Endothelial cell of umbilical vein (primary cell): ENCODE measurements around the gene EXOSC9. TPM values are rescaled to one million over a fixed set of nuclear protein-coding genes. Genes with fewer than 3 reads are reported as not detected.
A peak's percentile ranks its signal among the peaks of the same experiment; 100 is the strongest.

Experiments
- BruUV-seq: library from RNA; stranded (reverse); fragments of 400-500 nt; replicated peaks from 2 replicates; lab custom pipeline; 2021; lab: Mats Ljungman, UMichigan
- CTCF ChIA-PET: fragments of 300-600, 350-600 bp; sonication (Branson Sonifier 250); formaldehyde crosslinking; loops from one replicate; lab custom pipeline; 2021; ENCODE audit warnings: antibody characterized with exemption, inconsistent platforms; lab: Charles Lee
- POLR2A ChIA-PET: fragments of 300-600, 350-600 bp; sonication (Branson Sonifier 250); formaldehyde crosslinking; loops from one replicate; lab custom pipeline; 2021; ENCODE audit warnings: antibody characterized with exemption, inconsistent platforms; lab: Charles Lee
- DNase-seq: peaks from one replicate; pipeline ENCODE4 v3.0.0-alpha.2; 2011; ENCODE audit warnings: low read depth, low spot score
- FAIRE-seq: peaks from 2 replicates; lab custom pipeline; 2011; peaks lifted over from hg19 to GRCh38; lab: Jason Lieb, UNC
- H2AFZ ChIP-seq: 2 replicates; pipeline ENCODE4 v1.6.0; 2012; ENCODE audit warnings: low read depth, low read length, control low read depth, inconsistent platforms
- H3K27ac ChIP-seq: 2 replicates; pipeline ENCODE4 v1.5.1; 2011; ENCODE audit warnings: low read depth, mild to moderate bottlenecking, control low read depth, low read length, moderate library complexity; ENCODE audit not compliant: insufficient read depth
- H3K27me3 ChIP-seq, 2 experiments: 2 replicates each; pipeline versions ENCODE4 v1.6.0 to v1.6.1; 2011; ENCODE audit warnings: low read length in 2 of 2, mixed read lengths in 1 of 2; ENCODE audit not compliant: control insufficient read depth in 2 of 2, insufficient read depth in 2 of 2
- H3K36me3 ChIP-seq, 2 experiments: 2 replicates in 1 of 2; 3 replicates in 1 of 2; pipeline ENCODE4 v1.5.1; 2011; ENCODE audit warnings: low read length in 2 of 2, mild to moderate bottlenecking in 1 of 2, moderate library complexity in 1 of 2; ENCODE audit not compliant: control insufficient read depth in 2 of 2, insufficient read depth in 2 of 2; ENCODE audit errors: extremely low read depth in 1 of 2
- H3K4me1 ChIP-seq: 3 replicates; pipeline ENCODE4 v1.5.1; 2011; ENCODE audit warnings: mild to moderate bottlenecking, low read length; ENCODE audit not compliant: control insufficient read depth, insufficient read depth; ENCODE audit errors: extremely low read depth
- H3K4me2 ChIP-seq: 2 replicates; pipeline ENCODE4 v1.6.1; 2011; ENCODE audit warnings: low read length, control low read depth, mixed read lengths; ENCODE audit not compliant: insufficient read depth
- H3K4me3 ChIP-seq, 3 experiments: fragments of 200-600 bp in 1 of 3; sonication (generic), shearing (Covaris generic) in 1 of 3; replicated peaks in 1 of 3; 2 replicates each; pipeline ENCODE4 v1.5.1; 2011 to 2016; ENCODE audit warnings: control low read depth in 3 of 3, low read length in 3 of 3, mild to moderate bottlenecking in 2 of 3, inconsistent platforms in 1 of 3, low read depth in 1 of 3, moderate library complexity in 1 of 3; ENCODE audit not compliant: insufficient read depth in 1 of 3
- H3K79me2 ChIP-seq: 2 replicates; pipeline ENCODE4 v1.6.0; 2012; ENCODE audit warnings: low read length, inconsistent platforms; ENCODE audit not compliant: control insufficient read depth, insufficient read depth
- H3K9ac ChIP-seq: replicated peaks from 2 replicates; pipeline ENCODE3; 2011; ENCODE audit warnings: low read length, control low read depth; ENCODE audit not compliant: insufficient read depth; ENCODE audit errors: extremely low read depth
- H3K9me1 ChIP-seq: replicated peaks from 3 replicates; pipeline ENCODE4 v1.6.0; 2011; ENCODE audit warnings: mild to moderate bottlenecking, low read length; ENCODE audit not compliant: control insufficient read depth, insufficient read depth; ENCODE audit errors: extremely low read depth
- H3K9me3 ChIP-seq: replicated peaks from 2 replicates; pipeline ENCODE4 v1.5.1; 2012; ENCODE audit warnings: low read length, inconsistent platforms; ENCODE audit not compliant: control insufficient read depth, insufficient read depth
- H4K20me1 ChIP-seq: replicated peaks from 2 replicates; pipeline ENCODE3; 2011; ENCODE audit warnings: mild to moderate bottlenecking, low read length; ENCODE audit not compliant: control insufficient read depth, insufficient read depth; ENCODE audit errors: extremely low read depth
- CTCF ChIP-seq, 2 donors: IDR thresholded peaks; 1 replicate in 1 of 2; 2 replicates in 1 of 2; pipeline ENCODE4 v1.5.1; 2011; ENCODE audit warnings: low read length in 2 of 2, mild to moderate bottlenecking in 2 of 2, moderate library complexity in 2 of 2, control low read depth in 1 of 2, inconsistent platforms in 1 of 2, low read depth in 1 of 2; ENCODE audit not compliant: insufficient read depth in 1 of 2; ENCODE audit errors: extremely low read depth in 1 of 2
- EZH2 ChIP-seq: IDR thresholded peaks from 2 replicates; pipeline ENCODE4 v1.6.1; 2012; ENCODE audit warnings: borderline replicate concordance, low read depth, mild to moderate bottlenecking, moderate library complexity, low read length, inconsistent platforms; ENCODE audit not compliant: severe bottlenecking
- FOS ChIP-seq: IDR thresholded peaks from 2 replicates; pipeline ENCODE4 v1.6.1; 2011; ENCODE audit warnings: mild to moderate bottlenecking, low read length, moderate library complexity, borderline replicate concordance; ENCODE audit not compliant: insufficient read depth
- GATA2 ChIP-seq: IDR thresholded peaks from 2 replicates; pipeline ENCODE4 v1.7.0; 2011; ENCODE audit warnings: low read depth, mild to moderate bottlenecking, moderate library complexity, mixed read lengths, low read length; ENCODE audit not compliant: insufficient read length, insufficient read depth
- JUN ChIP-seq: IDR thresholded peaks from 2 replicates; pipeline ENCODE4 v1.6.1; 2011; ENCODE audit warnings: borderline replicate concordance, low read depth; ENCODE audit not compliant: insufficient read length, insufficient read depth
- MAX ChIP-seq: IDR thresholded peaks from 2 replicates; pipeline ENCODE4 v1.6.1; 2011; ENCODE audit not compliant: insufficient read depth, insufficient read length
- MYC ChIP-seq: IDR thresholded peaks from one replicate; pipeline ENCODE4 v1.6.1; 2011; ENCODE audit warnings: mild to moderate bottlenecking, low read depth, low read length
- POLR2A ChIP-seq: IDR thresholded peaks from 2 replicates; pipeline ENCODE4 v1.6.1; 2012; ENCODE audit warnings: low read depth, mild to moderate bottlenecking, control low read depth, low read length
- POLR2AphosphoS5 ChIP-seq: IDR thresholded peaks from 2 replicates; pipeline ENCODE4 v1.6.1; 2012; ENCODE audit warnings: low read depth, mild to moderate bottlenecking, control low read depth, low read length, moderate library complexity; ENCODE audit not compliant: insufficient read depth
- dilution Hi-C: fragments of 300-500 bp; cut with MboI; formaldehyde crosslinking; loops from one replicate; pipeline ENCODE4 v1.15.0; 2019; ENCODE audit warnings: low sequenced_read_pairs; ENCODE audit not compliant: extremely low pct_ligation_motif_present
- intact Hi-C: fragments of 100-400 bp; cut with micrococcal nuclease; formaldehyde crosslinking; loops from one replicate; pipeline ENCODE4 v1.10.0; 2022
- polyA plus RNA-seq, 4 experiments: library from polyadenylated mRNA; depleted of rRNA in 3 of 4; stranded (reverse) in 3 of 4; unstranded in 1 of 4; fragments of >200 nt; gene quantifications; 2 replicates each; pipeline versions ENCODE4 v1.2.1 to v1.2.3, GENCODE V29; 2011 to 2012; ENCODE audit warnings: missing spikeins in 1 of 4
- total RNA-seq: library from RNA; stranded (reverse); gene quantifications from 2 replicates; pipeline ENCODE4 v1.2.3, GENCODE V29; 2021

EXOSC9 gene
- total and polyA plus RNA-seq, 2 donors (not counting 3 experiments of a cell fraction or from before 2014, with no cell fraction given), result 19.0 to 46.3 TPM

- Histone ChIP-seq H3K27ac (no peak overlapping the region), H2AFZ (peak overlapping the region; percentile 78), H3K27me3 (peaks cover 24 to 35% of the 10 kb centered on the region in 2 experiments), H3K36me3 (no peaks in the 10 kb centered on the region), H3K9me3 (no peaks in the 10 kb centered on the region), H4K20me1 (no peaks in the 10 kb centered on the region), H3K4me1 (peaks cover 5% of the 10 kb centered on the region), H3K4me3 (peak overlapping the region in 2 of 3 experiments; percentile 51 to 52), H3K9me1 (no peaks in the 10 kb centered on the region), H3K79me2 (no peaks in the 10 kb centered on the region), H3K4me2 (peak overlapping the region; percentile 72), H3K9ac (peak overlapping the region; percentile 8)
- no peak for FAIRE-seq
- peak; percentile 15 for DNase-seq
- POLR2A ChIA-PET, result interaction anchor here (0.5 kb wide), 1 partner anchor 46 kb away, joined by 3 read pairs; no protein-coding TSS in a partner anchor
- intact Hi-C loops, result no loop called here
- CTCF ChIA-PET, result interaction anchor here (1.1 to 2.8 kb wide), 7 partner anchors 14 to 302 kb away, joined by 3 to 10 read pairs (median 4); no protein-coding TSS in a partner anchor
- dilution Hi-C loops, result no loop called here
- no TSS peak for BruUV-seq
- TF ChIP-seq MAX (no peak), EZH2 (no peak), JUN (no peak), POLR2AphosphoS5 (no peak), GATA2 (no peak), POLR2A (no peak), FOS (no peak), CTCF (IDR thresholded peaks at IDR 0.05; ENCODE audit: extremely low read depth in 1 of 2, insufficient read depth in 1 of 2, low read depth in 1 of 2, low read length in 2 of 2) (no peak), MYC (no peak)
These were observed 36.8 kb upstream of the EXOSC9 start for GRCh38 chr4:121764303-121764701.
